ENCODE results near the gene ATP2B2.

DNA sequence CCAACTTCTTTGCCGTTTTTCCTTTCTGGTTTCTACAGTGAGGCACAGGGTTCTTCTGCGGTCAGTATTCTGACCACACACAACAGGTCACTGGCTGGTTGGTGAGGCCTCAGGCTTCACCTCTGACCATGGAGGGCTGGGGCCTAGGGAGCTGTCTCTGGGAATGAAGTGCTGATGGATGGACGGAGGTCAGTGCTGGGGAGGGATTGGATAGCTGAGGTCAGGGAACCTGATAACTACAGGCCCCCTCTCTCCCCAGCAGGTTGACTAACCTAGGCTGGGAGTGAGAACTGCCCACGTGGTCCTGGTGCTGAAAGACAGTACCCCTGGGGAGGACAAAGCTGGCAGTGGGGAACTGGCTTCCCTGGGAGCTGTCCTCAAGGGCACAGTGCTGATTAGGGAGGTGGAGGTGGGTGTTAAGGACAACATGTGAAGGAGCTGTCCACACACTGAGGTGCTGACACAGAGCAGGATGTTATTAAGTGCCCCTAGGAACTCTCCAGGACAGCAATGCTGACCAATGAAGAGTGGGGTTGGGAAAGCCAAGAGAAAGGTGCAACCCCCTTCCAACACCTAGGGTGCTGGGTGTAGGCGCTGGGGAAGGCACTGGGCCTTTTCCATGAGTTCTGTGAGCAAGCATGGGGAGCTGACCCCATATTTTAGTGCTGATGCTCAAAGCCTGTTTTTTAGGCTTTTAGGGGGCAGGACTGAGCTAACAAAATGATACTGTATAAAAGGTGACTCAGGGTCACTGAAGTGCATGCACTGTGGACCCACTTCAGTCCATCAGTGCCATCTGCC is 45.2 kb downstream of the ATP2B2 start:
- TF ChIP-seq, protein P1, sequence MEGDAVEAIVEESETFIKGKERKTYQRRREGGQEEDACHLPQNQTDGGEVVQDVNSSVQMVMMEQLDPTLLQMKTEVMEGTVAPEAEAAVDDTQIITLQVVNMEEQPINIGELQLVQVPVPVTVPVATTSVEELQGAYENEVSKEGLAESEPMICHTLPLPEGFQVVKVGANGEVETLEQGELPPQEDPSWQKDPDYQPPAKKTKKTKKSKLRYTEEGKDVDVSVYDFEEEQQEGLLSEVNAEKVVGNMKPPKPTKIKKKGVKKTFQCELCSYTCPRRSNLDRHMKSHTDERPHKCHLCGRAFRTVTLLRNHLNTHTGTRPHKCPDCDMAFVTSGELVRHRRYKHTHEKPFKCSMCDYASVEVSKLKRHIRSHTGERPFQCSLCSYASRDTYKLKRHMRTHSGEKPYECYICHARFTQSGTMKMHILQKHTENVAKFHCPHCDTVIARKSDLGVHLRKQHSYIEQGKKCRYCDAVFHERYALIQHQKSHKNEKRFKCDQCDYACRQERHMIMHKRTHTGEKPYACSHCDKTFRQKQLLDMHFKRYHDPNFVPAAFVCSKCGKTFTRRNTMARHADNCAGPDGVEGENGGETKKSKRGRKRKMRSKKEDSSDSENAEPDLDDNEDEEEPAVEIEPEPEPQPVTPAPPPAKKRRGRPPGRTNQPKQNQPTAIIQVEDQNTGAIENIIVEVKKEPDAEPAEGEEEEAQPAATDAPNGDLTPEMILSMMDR (IDR thresholded peaks at IDR 0.05 in 4 of 5, conservative IDR thresholded peaks at IDR 0.05 in 1 of 5), result no peak
- no peak for TF ChIP-seq POLR2A (IDR thresholded peaks at IDR 0.05)
